Endodermal cell (in vitro differentiated cells): ENCODE data around the gene CRY1. TPM values are rescaled to one million over a fixed set of nuclear protein-coding genes. Genes with fewer than 3 reads are reported as not detected.
"Not testable (repeated sequence)": the region's sequence is repeated elsewhere in the genome, so short reads cannot be mapped to it uniquely, and the experiment has no call there.

Experiments
- DNase-seq: peaks from one replicate; pipeline ENCODE4 v3.0.0-alpha.2; 2017
- H3K27ac ChIP-seq: 2 replicates; pipeline ENCODE4 v1.5.1; 2013; ENCODE audit warnings: mild to moderate bottlenecking, low read depth, low read length, moderate library complexity
- H3K27me3 ChIP-seq: 2 replicates; pipeline ENCODE4 v1.6.1; 2013; ENCODE audit warnings: mild to moderate bottlenecking, low read length, moderate library complexity; ENCODE audit not compliant: insufficient read depth, control insufficient read depth, poor library complexity, severe bottlenecking
- H3K36me3 ChIP-seq: 2 replicates; pipeline ENCODE4 v1.7.0; 2013; ENCODE audit warnings: mild to moderate bottlenecking, low read length, moderate library complexity; ENCODE audit not compliant: control insufficient read depth, insufficient read depth
- H3K4me1 ChIP-seq: one replicate; pipeline ENCODE4 v1.7.0; 2013; ENCODE audit warnings: low read length; ENCODE audit not compliant: control insufficient read depth, insufficient read depth
- H3K4me3 ChIP-seq: 2 replicates; pipeline ENCODE4 v1.5.1; 2013; ENCODE audit warnings: mild to moderate bottlenecking, low read length, moderate library complexity
- H3K9ac ChIP-seq: 2 replicates; pipeline ENCODE4 v1.6.1; 2013; ENCODE audit warnings: mild to moderate bottlenecking, low read length, moderate library complexity; ENCODE audit not compliant: poor library complexity, severe bottlenecking; ENCODE audit errors: extremely low read depth
- H3K9me3 ChIP-seq: 2 replicates; pipeline ENCODE4 v1.6.1; 2013; ENCODE audit warnings: mild to moderate bottlenecking, low read length, moderate library complexity; ENCODE audit not compliant: control insufficient read depth
- H3K27ac Mint-ChIP-seq: 2 replicates; pipeline ENCODE4 v1.8.0; 2020; ENCODE audit warnings: mixed read lengths
- H3K27me3 Mint-ChIP-seq: 2 replicates; pipeline ENCODE4 v1.8.0; 2021; ENCODE audit warnings: mild to moderate bottlenecking, mixed read lengths; ENCODE audit not compliant: insufficient read depth
- H3K36me3 Mint-ChIP-seq: 2 replicates; pipeline ENCODE4 v1.8.0; 2020; ENCODE audit warnings: low read depth, mixed read lengths
- H3K4me1 Mint-ChIP-seq: 2 replicates; pipeline ENCODE4 v1.8.0; 2020; ENCODE audit warnings: mixed read lengths
- H3K4me3 Mint-ChIP-seq: 2 replicates; pipeline ENCODE4 v1.8.0; 2020; ENCODE audit warnings: mild to moderate bottlenecking, moderate library complexity, mixed read lengths
- H3K9me3 Mint-ChIP-seq: 2 replicates; pipeline ENCODE4 v1.8.0; 2020; ENCODE audit warnings: mild to moderate bottlenecking, mixed read lengths
- WGBS, 2 experiments: methylation state at CpG; one replicate each; pipeline versions ENCODE4 v1.1.5 to v1.1.7; 2013; ENCODE audit warnings: missing lambda C conversion rate in 2 of 2, mixed read lengths in 1 of 2; ENCODE audit not compliant: insufficient coverage in 1 of 2, insufficient read length in 1 of 2; 5-methylcytosine and 5-hydroxymethylcytosine counted together
- total RNA-seq, 2 donors: library from RNA; stranded (reverse); fragmentation: NEBNext Ultra II Directional in 1 of 2; extraction: Animal tissue kit (Norgen Biotek cat#: 25700) in 1 of 2; gene quantifications; 2 replicates in 1 of 2; 3 replicates in 1 of 2; pipeline ENCODE4 v1.2.1, GENCODE V29; 2021
- TF ChIP-seq, protein P1 (sequence below): fragments of 200-600 bp; sonication (generic); conservative IDR thresholded peaks from 2 replicates; pipeline ENCODE4 v1.5.0; 2021; ENCODE audit warnings: antibody characterized with exemption, mild to moderate bottlenecking

Gene CRY1
- total RNA-seq, 2 donors from 2014 or later = 29.9 to 33.4 TPM

DNA sequence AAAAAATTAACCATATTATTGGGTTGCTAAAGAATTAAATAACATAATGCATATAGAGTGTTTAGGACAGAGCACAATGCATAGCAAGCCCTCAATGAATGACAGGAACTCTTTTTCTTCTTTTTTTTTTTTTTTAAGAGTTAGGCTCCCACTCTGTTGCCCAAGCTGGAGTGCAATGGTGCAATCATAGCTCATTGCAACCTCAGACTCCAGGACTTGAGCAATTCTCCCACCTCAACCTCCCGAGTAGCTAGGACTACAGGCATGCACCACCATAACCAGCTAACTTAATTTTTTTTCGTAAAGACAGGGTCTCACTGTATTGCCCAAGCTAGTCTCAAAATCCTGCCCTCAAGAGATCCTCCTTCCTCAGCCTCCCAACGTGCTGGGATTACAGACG lies 85.9 kb downstream of the CRY1 start:
- TF ChIP-seq, protein P1, sequence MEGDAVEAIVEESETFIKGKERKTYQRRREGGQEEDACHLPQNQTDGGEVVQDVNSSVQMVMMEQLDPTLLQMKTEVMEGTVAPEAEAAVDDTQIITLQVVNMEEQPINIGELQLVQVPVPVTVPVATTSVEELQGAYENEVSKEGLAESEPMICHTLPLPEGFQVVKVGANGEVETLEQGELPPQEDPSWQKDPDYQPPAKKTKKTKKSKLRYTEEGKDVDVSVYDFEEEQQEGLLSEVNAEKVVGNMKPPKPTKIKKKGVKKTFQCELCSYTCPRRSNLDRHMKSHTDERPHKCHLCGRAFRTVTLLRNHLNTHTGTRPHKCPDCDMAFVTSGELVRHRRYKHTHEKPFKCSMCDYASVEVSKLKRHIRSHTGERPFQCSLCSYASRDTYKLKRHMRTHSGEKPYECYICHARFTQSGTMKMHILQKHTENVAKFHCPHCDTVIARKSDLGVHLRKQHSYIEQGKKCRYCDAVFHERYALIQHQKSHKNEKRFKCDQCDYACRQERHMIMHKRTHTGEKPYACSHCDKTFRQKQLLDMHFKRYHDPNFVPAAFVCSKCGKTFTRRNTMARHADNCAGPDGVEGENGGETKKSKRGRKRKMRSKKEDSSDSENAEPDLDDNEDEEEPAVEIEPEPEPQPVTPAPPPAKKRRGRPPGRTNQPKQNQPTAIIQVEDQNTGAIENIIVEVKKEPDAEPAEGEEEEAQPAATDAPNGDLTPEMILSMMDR = no peak
- Mint-ChIP-seq H3K27me3 (no peaks in the 10 kb centered on the region), H3K36me3 (peaks cover 27% of the 10 kb centered on the region), H3K27ac (no peak overlapping the region), H3K4me3 (no peak overlapping the region), H3K4me1 (no peaks in the 10 kb centered on the region), H3K9me3 (peaks cover 8% of the 10 kb centered on the region)
- no peak overlapping the region for H3K9ac ChIP-seq
- H3K4me3 ChIP-seq = no peak overlapping the region
- H3K27me3 ChIP-seq = no peaks in the 10 kb centered on the region
- DNase-seq = no peak
- H3K27ac ChIP-seq = no peak overlapping the region
- H3K4me1 ChIP-seq = no peaks in the 10 kb centered on the region
- WGBS, 2 experiments = 88 to 92% methylated on average over 1 to 4 of the region's 4 CpGs
- H3K9me3 ChIP-seq = peaks cover 20% of the 10 kb centered on the region
- H3K36me3 ChIP-seq = peaks cover 10% of the 10 kb centered on the region

DNA sequence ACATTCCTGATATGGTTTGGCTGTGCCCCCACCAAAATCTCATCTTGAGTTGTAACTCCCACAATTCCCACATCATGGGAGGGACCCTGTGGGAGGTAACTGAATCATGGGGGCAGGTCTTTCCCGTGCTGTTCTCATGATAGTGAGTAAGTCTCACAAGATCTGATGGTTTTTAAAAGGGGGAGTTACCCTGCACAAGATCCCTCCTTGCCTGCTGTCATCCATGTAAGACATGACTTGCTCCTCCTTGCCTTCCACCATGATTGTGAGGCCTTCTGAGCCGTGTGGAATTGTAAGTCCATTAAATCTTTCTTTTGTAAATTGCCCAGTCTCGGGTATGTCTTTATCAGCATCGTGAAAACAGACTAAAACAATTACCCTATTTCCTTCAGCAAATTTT lies 90.7 kb downstream of the CRY1 start:
- not testable (repeated sequence) for H3K4me1 Mint-ChIP-seq, H3K27ac ChIP-seq, H3K27ac Mint-ChIP-seq, H3K27me3 Mint-ChIP-seq, H3K4me3 ChIP-seq, H3K9me3 ChIP-seq, H3K27me3 ChIP-seq, H3K9me3 Mint-ChIP-seq, H3K4me3 Mint-ChIP-seq, DNase-seq, H3K9ac ChIP-seq, H3K4me1 ChIP-seq
- peaks cover 38% of the 10 kb centered on the region for H3K36me3 Mint-ChIP-seq
- 90 to 92% methylated on average over 2 to 4 of the region's 4 CpGs for WGBS, 2 experiments
- peaks cover 40% of the 10 kb centered on the region for H3K36me3 ChIP-seq

DNA sequence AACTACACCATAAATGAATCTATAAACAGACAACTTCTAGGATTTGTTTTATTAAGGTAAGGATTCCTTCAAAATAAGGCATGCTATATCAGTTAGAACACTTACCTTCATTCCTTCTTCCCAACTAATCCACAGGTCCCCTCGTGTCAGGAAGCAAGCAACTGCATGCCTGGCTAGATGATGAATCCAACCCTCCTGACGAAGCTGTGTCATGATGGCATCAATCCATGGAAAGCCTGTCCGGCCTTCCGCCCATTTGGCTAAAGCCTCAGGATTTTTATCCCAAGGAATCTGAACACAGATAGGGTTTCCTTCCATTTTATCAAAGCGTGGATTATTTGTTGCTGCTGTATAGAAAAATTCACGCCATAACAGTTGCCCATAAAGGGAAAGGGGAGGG lies 93.9 kb downstream of the CRY1 start:
- H3K36me3 ChIP-seq = peaks cover 59% of the 10 kb centered on the region
- H3K27ac Mint-ChIP-seq = no peak overlapping the region
- H3K4me3 ChIP-seq = no peak overlapping the region
- no peaks in the 10 kb centered on the region for H3K4me1 ChIP-seq
- H3K4me3 Mint-ChIP-seq = no peak overlapping the region
- TF ChIP-seq, protein P1 = no peak
- no peak overlapping the region for H3K27ac ChIP-seq
- peaks cover 4% of the 10 kb centered on the region for H3K9me3 Mint-ChIP-seq
- WGBS, 2 experiments = 94 to 100% methylated on average over 3 to 6 of the region's 6 CpGs
- H3K36me3 Mint-ChIP-seq = peaks cover 58% of the 10 kb centered on the region
- no peaks in the 10 kb centered on the region for H3K27me3 Mint-ChIP-seq
- no peak for DNase-seq
- H3K9me3 ChIP-seq = peaks cover 5% of the 10 kb centered on the region
- H3K9ac ChIP-seq = no peak overlapping the region
- no peaks in the 10 kb centered on the region for H3K27me3 ChIP-seq
- H3K4me1 Mint-ChIP-seq = no peaks in the 10 kb centered on the region

DNA sequence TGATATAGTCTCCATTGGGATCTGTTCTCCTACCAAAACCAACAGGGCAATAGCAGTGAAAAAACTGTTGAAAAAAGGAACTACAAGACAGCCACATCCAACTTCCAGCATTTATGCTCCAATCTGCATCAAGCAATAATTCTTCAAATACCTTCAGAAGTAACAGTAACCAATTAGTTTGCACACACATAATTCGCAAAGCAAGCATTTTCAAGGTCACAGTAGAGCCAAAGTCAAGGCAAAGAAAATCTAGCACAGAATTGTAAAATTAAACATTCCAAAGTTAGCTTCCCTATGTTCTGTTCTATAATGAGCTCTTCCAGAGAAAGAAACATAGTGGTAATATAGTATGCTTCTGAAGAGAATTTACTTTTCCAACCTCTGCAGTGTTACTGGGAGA lies 95.4 kb downstream of the CRY1 start:
- Histone ChIP-seq H3K27me3 (no peaks in the 10 kb centered on the region), H3K4me1 (no peaks in the 10 kb centered on the region), H3K27ac (no peak overlapping the region), H3K4me3 (no peak overlapping the region), H3K9ac (no peak overlapping the region), H3K36me3 (peaks cover 66% of the 10 kb centered on the region), H3K9me3 (peaks cover 5% of the 10 kb centered on the region)
- no peaks in the 10 kb centered on the region for H3K27me3 Mint-ChIP-seq
- H3K4me1 Mint-ChIP-seq = no peaks in the 10 kb centered on the region
- TF ChIP-seq, protein P1 = no peak
- H3K27ac Mint-ChIP-seq = no peak overlapping the region
- H3K9me3 Mint-ChIP-seq = peaks cover 4% of the 10 kb centered on the region
- H3K4me3 Mint-ChIP-seq = no peak overlapping the region
- DNase-seq = no peak
- 90 to 100% methylated on average over 1 of the region's 1 CpG for WGBS, 2 experiments
- H3K36me3 Mint-ChIP-seq = peaks cover 59% of the 10 kb centered on the region

DNA sequence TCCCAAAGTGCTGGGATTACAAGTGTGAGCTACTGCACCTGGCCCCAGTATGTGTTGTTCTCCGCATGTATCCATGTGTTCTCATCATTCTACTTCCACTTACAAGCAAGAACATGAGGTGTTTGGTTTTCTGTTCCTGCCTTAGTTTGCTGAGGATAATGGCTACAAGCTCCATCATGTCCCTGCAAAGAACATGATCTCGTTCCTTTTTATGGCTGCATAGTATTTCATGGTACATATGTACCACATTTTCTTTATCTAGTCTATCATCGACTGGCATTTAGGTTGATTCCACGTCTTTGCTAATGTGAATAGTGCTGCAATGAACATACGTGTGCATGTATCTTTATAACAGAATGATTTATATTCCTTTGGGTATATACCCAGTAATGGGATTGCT lies 97.2 kb downstream of the CRY1 start:
- H3K4me1 Mint-ChIP-seq, H3K4me3 Mint-ChIP-seq, H3K27ac Mint-ChIP-seq, H3K4me1 ChIP-seq, H3K9ac ChIP-seq, DNase-seq, H3K27me3 ChIP-seq, H3K27ac ChIP-seq, H3K27me3 Mint-ChIP-seq, H3K4me3 ChIP-seq, H3K9me3 ChIP-seq, H3K9me3 Mint-ChIP-seq: not testable (repeated sequence)
- 92 to 99% methylated on average over 2 to 5 of the region's 5 CpGs for WGBS, 2 experiments
- H3K36me3 ChIP-seq = peaks cover 59% of the 10 kb centered on the region
- peaks cover 51% of the 10 kb centered on the region for H3K36me3 Mint-ChIP-seq
